ENCODE data around the gene JADE2. TPM values are rescaled to one million over a fixed set of nuclear protein-coding genes. Genes with fewer than 3 reads are reported as not detected.
"Not testable (repeated sequence)": the region's sequence is repeated elsewhere in the genome, so short reads cannot be mapped to it uniquely, and the experiment has no call there.

Gene JADE2
- total RNA-seq, 1 donor from 2014 or later, result 12.5 TPM

DNA sequence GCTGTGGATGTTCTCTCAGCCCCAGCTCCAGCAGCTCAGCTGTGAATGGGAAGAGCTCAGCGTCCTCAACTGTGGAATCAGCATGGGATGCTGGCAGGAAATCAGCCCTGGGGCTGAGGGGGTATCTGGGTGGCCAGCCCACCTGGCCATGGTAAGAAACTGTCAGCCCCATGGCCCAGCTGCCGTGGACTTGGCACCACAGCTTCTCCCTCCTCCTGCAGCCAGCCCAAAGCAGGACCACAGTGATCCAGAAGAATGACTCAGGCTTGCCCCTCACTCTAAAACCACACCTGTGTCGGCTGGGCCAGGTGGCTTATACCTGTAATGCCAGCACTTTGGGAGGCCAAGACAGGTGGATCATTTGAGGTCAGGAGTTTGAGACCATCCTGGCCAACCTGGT is 59.2 kb downstream of the JADE2 start:
- DNase-seq (ENCODE audit: low read depth in 2 of 2), result no peak

DNA sequence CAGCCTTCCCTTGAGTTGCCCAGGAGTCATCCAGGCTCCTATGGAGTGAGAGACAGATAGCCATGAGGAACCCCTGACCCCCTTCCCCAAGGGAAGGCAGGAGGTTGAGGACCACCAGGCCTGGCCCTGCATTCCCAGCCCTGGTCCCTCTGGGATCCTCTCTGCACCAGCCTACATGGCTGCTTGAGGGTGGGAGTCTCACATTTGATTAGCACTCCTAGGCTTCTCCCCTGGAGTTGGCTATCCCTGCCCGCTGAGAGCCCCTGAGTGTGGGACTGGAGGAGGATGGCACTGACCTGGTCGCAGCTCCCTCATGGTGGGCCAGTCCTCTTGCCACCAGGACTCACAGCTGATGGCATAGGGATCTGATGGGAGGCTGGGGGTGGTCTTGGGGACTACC is 60.5 kb downstream of the JADE2 start:
- DNase-seq (ENCODE audit: low read depth in 2 of 2), result no peak

DNA sequence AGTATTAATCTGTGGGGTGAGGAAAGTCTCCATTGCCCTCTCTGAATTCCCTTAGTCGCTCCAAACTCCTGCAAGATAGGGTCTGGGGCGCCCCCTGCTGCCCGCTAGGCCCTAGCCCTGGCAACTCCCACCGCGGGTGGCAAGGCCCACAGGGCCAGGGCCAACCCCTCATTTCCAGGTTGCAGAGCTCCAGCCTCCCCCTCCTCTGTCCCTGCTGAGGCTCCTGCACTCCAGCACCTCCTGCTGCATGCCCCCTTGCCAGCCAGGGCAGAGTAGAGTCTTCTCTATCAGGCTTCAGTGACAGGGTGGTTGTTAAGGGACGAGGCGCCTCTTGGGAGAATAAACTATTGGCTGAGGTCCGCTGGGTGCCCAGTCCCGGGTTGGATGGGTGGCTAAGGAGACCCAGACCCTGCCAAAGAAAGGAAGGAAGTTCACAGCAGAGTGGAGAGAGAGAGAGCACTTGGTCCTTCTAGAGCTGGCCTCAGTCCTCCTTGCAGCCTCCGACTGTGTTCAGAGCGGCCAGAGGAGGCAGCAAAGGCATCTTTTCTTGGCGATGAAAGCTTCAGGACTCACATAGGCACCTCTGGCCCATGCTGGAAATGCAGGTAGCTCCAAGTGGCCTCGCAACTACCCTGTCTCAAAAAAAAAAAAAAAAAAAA is 61.5 kb downstream of the JADE2 start:
- DNase-seq (ENCODE audit: low read depth in 2 of 2), result peak; percentile 47 to 77

DNA sequence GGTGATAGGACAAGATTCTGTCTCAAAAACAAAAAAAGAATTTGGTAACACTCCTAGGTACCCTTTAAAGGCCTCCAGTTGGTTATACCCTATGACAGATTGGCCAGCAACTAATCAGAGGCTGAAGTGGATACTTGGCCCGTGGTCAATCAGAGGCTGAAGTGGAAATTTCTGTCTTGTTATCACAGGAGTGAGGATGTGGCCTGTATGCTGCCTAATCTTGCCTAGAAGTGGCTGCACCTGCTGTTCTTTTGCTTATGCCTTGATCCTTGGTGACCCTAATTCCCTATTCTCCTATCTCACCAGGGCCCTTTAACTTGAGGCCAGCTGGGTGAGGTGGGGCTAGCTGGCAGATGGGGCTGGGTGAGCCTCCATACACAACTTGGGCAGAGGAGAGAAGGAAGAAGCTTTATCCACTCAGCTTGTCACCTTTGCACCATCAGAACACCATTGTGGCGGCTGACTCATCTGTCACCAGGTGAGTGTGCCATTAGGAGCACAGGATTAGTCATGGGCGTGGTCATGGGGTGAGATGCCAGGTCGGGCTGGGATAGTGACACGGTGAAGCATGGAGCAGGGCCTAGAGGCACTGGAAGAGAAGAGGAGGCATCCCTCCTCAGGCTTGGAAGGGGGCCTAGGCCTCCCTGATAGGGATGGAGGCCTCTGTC is 65.7 kb downstream of the JADE2 start:
- DNase-seq (ENCODE audit: low read depth in 2 of 2), result no peak

DNA sequence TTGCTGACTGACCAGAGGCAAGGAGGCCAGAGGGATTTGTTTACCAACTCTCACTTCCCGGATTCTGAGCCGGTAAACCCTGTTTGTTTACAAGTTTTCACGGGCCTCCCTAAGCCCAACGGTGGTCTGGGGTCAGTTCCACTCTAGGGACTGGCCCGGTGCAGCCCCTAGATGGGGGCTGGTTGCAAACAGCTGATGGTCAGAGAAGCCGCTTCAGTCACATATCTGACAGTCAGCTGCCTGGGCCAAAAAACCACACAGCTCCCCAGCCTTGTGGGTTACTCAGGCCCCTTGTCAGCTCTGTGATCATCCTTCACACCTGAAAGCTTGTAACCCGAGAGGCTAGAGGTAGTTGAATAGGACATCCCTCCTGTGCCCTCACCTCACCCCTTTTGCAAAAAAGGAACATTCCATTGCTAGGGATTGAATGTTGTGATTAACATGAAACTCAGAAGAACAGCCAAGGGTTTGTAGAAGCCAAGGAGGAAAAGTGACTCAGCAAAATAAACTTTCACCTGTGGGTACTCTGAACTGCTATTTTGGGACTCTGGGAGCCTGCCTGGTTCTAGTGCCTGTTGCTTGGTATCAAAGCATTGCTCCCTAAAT is 66.8 kb downstream of the JADE2 start:
- DNase-seq (ENCODE audit: low read depth in 2 of 2), result no peak

DNA sequence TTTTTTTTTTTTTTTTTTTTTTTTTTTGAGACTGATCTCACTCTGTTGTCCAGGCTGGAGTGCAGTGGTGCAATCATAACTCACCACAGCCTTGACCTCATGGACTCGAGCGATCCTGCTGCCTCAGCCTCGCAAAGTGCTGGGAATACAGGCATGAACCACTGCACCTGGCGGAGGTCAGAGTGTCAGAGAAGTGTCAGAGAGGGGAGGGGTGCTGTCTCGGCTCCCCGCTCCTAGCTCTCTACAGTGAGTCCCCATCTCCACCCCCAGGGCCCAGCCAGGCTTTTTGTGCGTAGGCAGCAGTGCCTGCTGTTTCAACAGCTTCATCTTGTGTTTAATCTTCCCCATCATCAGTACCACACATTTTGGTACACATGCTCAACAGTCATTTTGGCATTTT is 68.9 kb downstream of the JADE2 start:
- no peak for DNase-seq (ENCODE audit: low read depth in 2 of 2)

DNA sequence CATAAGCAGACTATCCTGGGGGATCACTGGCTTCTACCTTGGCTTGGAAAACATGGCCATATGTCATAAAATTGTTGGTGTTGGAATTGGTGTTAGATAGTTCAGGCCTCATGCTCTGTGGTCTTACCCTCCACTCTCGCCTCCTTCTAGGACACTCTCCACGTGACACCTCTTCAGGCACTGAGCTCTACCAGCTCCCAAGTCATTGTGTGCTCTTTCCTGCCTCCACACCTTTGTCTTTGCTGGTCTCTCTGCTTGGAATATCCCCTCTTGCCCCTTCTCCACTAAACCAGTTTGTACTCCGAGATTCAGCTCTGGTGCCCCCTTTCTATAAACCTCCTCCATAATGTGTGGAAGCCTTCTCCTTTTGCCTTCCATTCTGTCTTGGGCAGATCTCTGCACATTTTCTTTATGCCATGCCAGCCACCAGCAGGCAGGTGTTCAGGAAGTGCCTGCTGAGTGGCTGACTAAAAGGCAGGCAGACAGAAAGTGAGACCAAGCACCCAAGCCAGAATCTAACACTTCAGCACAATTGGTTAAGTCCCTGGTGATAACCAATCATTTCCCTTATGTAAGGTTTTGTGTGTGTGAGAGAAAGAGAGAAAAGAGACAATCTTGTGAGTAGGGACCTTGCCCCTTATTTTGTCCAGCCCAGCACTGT is 69.5 kb downstream of the JADE2 start:
- DNase-seq (ENCODE audit: low read depth in 2 of 2), result no peak

DNA sequence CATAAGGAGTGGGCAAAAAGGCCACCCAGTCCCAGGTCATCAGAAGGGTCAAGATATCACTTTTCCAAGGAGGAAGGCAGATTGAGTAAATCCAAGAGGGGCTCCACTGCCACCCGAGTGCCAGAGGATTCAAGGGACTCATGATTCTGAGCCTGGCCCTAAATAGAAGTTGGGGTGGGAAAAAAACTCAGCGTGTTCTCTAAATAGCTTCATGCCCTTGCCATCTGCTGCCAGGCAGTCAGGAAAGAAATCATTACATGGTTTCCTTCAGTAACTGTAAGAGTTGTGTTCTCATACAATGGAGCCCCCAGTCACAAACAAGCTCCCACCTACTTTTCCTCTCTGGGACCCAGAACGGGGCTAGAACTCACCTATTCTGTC is 70.0 kb downstream of the JADE2 start:
- DNase-seq (ENCODE audit: low read depth in 2 of 2), result no peak

DNA sequence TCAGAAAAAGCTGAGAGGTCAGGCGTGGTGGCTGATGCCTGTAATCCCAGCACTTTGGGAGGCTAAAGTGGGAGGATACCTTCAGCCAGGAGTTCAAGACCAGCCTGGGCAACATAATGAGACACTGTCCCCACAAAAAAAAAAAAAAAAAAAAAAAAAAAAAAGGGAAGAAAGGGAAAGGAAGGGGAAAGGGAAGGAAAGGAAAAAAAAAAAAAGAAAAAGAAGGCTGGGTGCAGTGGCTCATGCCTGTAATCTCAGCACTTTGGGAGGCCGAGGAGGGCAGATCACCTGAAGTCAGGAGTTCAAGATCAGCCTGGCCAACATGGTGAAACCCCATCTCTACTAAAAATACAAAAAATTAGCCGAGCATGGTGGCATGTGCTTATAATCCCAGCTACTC is 74.3 kb downstream of the JADE2 start:
- DNase-seq (ENCODE audit: low read depth in 2 of 2), result not testable (repeated sequence)

DNA sequence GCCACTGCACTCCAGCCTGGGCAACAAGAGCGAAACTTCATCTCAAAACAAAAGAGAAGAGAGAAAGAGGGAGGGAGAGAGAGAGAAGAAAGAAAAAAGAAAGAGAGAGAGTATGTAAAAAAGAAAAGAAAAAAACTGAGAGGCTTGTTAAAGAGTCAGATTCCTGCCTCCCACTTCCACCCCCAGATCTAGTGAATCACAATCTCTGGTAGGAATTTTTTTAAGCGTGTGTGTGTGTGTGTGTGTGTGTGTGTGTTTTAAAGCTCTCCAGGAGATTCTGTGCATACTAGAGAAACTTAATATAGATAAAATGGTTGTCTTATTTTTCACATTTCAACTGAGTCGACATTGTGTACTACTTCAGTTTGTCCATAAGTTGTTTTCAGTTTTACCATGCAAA is 75.1 kb downstream of the JADE2 start:
- DNase-seq (ENCODE audit: low read depth in 2 of 2), result no peak

DNA sequence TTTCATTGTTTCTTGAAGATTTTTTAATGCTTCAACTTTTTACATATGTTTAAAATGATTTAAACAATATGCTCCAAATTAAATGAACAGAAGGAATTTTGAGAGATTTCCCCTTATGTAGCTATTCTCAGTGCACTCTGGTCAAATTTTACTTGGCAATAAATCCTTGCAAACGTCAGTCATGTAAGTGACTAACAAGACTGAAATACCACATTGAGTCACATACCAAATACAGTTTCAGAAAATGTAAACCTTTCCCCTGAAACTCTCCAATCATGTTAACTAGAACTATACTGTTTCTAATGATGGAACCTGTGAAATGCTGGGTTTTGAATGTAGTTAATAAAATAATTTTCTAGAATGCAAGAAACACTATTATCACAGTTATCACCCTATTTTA is 77.6 kb downstream of the JADE2 start:
- no peak for DNase-seq (ENCODE audit: low read depth in 2 of 2)

DNA sequence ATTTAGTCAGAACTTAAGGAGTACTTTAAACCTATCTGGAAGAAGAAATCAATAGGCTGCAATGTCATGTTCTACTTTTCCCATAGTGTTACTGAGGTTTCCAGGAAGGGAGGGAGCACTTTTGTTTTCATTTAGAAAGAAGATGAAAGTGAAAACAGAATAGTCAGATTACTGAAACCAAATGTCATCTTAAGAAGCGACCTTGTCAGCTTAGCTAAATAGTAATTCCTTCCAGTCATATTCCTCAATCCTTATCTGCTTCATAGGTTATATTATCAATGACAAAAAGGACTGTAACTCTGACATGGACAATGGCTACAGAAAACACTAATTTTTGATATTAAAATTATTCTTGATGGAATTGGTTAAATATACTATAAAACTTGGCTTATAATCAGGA is 79.4 kb downstream of the JADE2 start:
- no peak for DNase-seq (ENCODE audit: low read depth in 2 of 2)

DNA sequence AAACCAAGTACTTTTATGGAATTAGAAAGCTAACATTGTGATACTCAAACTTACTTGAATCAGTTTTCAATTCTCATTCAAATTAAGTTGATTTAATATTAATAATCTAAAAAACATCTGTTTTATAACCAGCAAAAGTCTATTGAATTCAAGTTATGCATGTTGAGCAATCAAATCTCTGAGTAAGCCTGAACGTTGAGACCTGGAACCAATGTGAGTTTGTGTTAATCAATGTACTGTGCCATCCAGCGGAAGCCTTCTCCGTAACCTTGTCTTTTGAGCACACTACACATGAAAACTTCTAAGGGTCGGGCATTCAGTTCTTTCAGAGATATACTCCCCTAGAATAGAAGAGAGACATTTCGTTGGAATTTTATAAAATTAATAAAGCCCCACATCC is 81.3 kb downstream of the JADE2 start:
- DNase-seq (ENCODE audit: low read depth in 2 of 2), result no peak

DNA sequence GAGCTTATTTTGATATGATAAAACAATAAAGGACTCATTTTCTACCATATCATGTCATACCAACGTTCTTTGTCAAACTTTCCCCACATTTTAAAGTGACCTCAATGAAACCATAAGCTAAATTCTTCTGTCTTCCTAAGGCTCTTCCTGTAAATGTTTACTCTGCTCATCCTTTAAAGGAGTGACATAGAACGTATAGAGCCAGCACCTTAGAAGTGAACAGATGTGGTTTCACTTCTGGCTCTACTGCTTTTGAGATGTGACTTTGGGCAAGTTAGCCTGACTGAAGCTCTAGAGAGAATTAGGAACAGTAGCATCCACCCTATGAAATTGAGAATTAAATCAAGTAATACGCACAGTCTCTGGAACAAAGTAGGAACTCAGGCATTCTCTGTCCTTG is 83.1 kb downstream of the JADE2 start:
- DNase-seq (ENCODE audit: low read depth in 2 of 2), result no peak

DNA sequence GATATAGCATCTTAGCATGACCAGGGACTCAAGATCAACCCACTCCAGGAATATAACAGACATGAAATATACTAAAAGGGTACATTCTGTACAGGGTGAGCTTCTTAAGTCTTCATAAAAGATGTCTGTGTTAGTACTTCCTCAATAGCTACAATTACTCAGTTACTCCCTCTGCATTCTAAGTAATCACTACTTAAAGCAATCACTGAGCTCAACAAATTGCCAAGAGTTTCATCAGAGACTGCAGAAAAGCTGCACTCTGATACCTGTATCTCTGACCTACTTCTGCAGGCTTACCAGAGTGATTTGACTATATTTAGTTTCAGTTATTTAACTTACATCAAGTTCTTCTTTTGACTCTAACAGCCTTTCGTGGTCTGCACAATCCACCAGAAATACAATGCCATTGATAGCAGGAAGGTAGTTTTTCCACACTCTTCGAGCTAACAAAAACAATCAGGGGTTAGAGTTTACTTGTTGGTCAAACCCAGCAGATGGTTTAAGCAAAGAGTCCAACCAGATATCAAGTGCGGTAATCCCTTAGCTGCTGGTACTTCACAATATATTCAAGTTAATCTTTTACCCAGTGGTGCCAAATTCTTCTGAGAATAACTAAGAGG is 83.9 kb downstream of the JADE2 start:
- no peak for DNase-seq (ENCODE audit: low read depth in 2 of 2)

DNA sequence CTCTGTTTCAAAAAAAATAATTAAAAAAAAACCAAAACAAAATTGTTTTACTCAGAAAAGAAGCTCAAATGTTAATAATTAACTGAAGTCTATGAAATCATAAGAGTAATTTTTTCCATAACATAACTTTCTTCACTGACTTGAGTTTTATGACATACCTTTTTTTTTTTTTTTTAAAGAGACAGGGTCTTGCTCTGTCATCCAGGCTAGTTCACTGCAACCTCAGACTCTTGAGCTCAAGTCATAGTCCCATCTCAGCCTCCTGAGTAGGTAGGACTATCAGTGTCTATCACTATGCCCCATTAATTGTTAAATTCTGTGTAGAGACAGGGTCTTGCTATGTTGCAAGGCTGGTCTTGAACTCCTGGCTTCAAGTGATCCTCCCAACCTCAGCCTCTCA is 85.3 kb downstream of the JADE2 start:
- DNase-seq (ENCODE audit: low read depth in 2 of 2), result no peak

DNA sequence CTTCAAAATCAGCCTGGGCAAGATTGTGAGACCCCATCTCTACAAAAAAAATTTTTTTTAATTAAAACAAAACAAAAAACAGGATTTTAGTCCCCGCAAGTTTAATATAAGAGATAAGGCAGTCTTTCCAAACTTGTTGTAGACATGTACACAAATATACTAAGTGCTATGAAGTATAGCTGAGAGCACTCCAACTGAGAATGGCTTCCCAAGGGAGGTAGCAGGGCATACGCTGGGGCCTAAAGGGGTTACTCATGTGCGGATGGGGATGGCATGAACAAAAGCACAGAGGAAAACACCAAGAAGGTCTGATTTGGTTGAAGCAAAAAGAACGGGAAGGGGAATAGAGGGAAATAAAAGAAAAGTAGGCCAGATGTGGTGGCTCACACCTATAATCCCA is 86.0 kb downstream of the JADE2 start:
- DNase-seq (ENCODE audit: low read depth in 2 of 2), result no peak

DNA sequence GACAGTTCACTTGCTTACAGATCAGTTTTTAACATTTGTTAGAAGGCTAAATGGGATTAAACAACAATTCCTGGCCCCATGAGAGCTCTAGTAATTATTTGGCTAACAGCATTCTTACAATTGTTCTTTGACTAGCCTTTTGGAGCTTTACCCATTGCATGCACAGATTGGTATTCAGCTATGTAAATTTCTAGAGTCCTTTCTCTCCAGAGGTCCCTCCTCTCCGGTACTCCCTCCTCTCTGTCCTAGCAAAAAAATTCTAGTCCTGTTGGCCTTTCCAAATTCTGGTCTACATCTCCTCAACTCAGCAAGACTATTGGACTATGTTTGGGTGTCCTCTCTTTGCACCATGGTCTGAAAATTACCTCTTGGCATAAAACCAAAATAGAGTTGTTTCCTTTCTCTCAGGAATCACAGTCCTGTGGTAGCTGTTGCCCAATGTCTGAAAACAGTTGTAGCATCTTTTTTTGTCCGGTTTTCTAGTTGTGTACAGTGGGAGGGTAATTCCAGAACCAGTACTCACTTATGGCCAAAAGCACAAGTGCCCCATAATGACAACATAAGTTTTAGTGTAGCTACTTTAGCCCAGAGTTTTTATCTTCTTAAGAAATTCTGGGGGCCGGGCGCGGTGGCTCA is 89.1 kb downstream of the JADE2 start:
- no peak for DNase-seq (ENCODE audit: low read depth in 2 of 2)

DNA sequence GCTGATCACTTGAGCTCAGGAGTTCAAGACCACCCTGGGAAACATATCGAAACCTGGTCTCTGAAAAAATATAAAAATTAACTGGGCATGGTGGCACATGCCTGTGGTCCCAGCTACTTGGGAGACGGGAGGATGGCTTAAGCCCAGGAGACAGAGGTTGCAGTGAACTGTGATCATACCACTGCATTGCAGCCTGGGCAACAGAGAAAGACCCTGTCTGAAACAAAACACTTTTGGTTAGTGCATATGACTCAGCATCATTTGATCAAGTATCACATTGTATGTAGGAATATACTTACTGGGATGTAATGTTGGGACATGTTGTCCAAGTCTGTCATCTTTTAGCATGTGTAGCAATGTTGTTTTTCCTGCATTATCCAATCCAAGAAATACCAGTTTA is 95.2 kb downstream of the JADE2 start:
- no peak for DNase-seq (ENCODE audit: low read depth in 2 of 2)

DNA sequence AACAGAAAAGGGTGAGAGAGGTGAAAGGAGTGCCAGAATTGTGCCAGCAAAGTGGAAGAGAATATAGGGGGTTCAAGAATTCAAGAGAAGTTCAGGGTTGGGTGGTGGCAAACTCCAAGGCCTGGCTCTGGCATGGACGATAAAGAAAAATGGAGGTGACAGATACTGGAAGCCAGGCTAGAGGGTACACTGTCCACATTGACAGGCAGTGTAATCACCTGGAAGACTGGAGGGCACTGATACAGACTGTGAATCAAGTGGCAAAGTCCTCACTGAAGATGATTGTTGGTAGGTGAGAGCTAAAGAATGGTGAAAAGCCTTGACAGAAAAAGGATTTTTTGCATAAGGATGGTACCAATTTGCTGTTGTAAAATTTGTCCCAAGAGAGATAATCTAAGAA is 100.1 kb downstream of the JADE2 start:
- DNase-seq (ENCODE audit: low read depth in 2 of 2), result no peak

DNA sequence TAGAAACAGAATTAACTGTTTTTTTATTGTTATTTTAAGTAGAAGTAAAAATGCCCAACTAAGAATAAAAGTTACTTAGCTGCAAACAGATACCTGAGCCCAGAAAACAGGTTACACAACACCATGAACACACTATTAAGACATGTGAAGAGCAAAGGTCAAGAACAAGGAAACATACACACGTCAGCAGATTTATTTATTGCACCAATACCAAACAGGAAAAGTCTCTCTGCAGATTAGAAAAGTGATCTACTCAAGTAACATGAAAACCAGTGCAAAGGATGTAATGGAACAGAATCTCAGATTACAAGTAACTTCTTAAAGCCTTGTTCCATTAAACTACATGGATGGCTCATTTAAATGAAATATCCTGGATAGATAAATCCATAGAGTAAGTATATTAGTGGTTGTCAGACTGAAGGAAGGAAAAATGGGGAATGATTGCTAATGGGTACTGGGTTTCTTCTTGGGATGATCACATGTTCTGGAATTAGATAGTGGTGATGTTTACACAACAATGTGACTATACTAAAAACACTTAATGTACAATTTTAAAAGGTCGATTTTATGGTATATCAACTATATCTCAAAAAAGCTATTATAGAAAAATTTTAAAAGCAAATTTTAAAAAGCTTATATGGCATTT is 101.0 kb downstream of the JADE2 start:
- DNase-seq (ENCODE audit: low read depth in 2 of 2), result peak in 1 of 2 donors; percentile 39
